ENCODE measurements around the gene B4GALNT4.
"Not testable (repeated sequence)": the region's sequence is repeated elsewhere in the genome, so short reads cannot be mapped to it uniquely, and the experiment has no call there.

The B4GALNT4 gene

GRCh38 chr11:369336-370018 is at the start of gene B4GALNT4:
Gene B4GALNT4, plus strand, starts transcription at chr11:369499. Its CDS starts 305 bp downstream, at chr11:369804.
- DNase-seq, result no peak

GRCh38 chr11:319888-320273 is 49.4 kb upstream of the B4GALNT4 start:
- DNase-seq, result not testable (repeated sequence)

- no peak for DNase-seq
These were observed 45.1 kb upstream of the B4GALNT4 start for GRCh38 chr11:324156-324555.

- DNase-seq, result not testable (repeated sequence)
These were observed 44.4 kb upstream of the B4GALNT4 start for GRCh38 chr11:324593-325517.

- DNase-seq, result no peak
These were observed 43.3 kb upstream of the B4GALNT4 start for GRCh38 chr11:325796-326591.

GRCh38 chr11:326592-326841 is 42.8 kb upstream of the B4GALNT4 start:
- DNase-seq, result no peak

GRCh38 chr11:326842-327580 is 42.3 kb upstream of the B4GALNT4 start:
- DNase-seq, result peak; percentile 42

GRCh38 chr11:327581-327923 is 41.7 kb upstream of the B4GALNT4 start:
- DNase-seq, result no peak

- DNase-seq, result no peak
These were observed 41.3 kb upstream of the B4GALNT4 start for GRCh38 chr11:328012-328411.

GRCh38 chr11:328516-329100 is 40.7 kb upstream of the B4GALNT4 start:
- not testable (repeated sequence) for DNase-seq

- DNase-seq, result no peak
These were observed 39.4 kb upstream of the B4GALNT4 start for GRCh38 chr11:329886-330253.

- no peak for DNase-seq
These were observed 39.0 kb upstream of the B4GALNT4 start for GRCh38 chr11:330307-330693.

GRCh38 chr11:330694-331357 is 38.5 kb upstream of the B4GALNT4 start:
- DNase-seq, result peak; percentile 41

GRCh38 chr11:331358-332060 is 37.8 kb upstream of the B4GALNT4 start:
- no peak for DNase-seq

- no peak for DNase-seq
These were observed 36.4 kb upstream of the B4GALNT4 start for GRCh38 chr11:332651-333480.

- DNase-seq, result not testable (repeated sequence)
These were observed 35.6 kb upstream of the B4GALNT4 start for GRCh38 chr11:333616-334263.

GRCh38 chr11:334264-334994 is 34.9 kb upstream of the B4GALNT4 start:
- no peak for DNase-seq

GRCh38 chr11:335779-336658 is 33.3 kb upstream of the B4GALNT4 start:
- peak; percentile 53 for DNase-seq

Data from GF-D8 (cell line).